ENCODE data around the gene CPNE4.

The CPNE4 gene

DNA sequence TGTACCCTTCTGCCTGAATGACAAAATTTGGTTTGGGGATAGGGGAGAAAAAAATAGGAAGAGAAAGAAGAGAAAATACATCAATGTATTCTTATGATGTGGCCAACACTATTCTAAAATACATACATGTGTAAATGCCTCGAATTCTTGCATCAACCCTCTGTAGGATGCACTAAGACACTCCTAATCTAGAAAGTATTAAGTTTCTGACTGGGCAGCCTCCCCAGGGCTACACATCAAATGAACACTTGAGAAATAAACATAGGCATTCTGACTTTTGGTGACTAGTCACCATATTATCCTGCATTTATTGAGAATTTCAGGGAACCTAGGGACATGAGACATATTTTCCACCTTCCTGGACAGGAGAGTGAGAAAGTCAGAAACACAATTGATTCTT, 109.2 kb downstream of the CPNE4 start:
- WGBS (ENCODE audit: insufficient coverage, insufficient read length) = no CpG with 5 or more reads among the region's 1 CpG
- H3K4me3 ChIP-seq (ENCODE audit: low read length) = no peak overlapping the region
- no peaks in the 10 kb centered on the region for H3K9me3 ChIP-seq (ENCODE audit: control insufficient read depth, insufficient read depth, low read length)
- no peak for DNase-seq (ENCODE audit: low read depth, low spot score)
- no peaks in the 10 kb centered on the region for H3K27me3 ChIP-seq (ENCODE audit: control insufficient read depth, insufficient read depth, low read length)
- H3K4me1 ChIP-seq (ENCODE audit: control insufficient read depth, insufficient read depth, low read length) = peaks cover 4% of the 10 kb centered on the region; the same call in 1 of the 2 replicates
- no peaks in the 10 kb centered on the region for H3K36me3 ChIP-seq (ENCODE audit: control insufficient read depth, insufficient read depth, low read length)
- no peak overlapping the region for H3K27ac ChIP-seq (ENCODE audit: low read length)

DNA sequence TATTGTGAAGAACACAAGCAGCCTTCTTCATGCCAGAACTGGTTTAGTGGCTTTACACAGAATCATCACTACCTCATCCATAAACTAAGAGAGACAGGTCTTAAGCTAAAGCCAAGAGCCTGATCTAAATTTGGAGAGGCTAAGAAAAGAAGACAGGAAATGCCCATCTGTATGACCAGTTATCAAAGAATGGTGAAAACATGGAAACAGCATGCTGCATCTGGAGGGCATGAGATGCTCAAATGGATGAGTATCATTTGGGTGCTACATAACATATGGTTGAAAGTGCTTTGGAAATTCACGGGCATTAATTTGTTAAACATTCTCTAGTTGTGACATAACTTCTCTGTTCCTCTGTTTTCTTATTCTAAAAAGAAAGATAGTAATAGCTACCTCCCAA, 112.5 kb downstream of the CPNE4 start:
- no peak for DNase-seq (ENCODE audit: low read depth, low spot score)
- Histone ChIP-seq H3K36me3 (ENCODE audit: control insufficient read depth, insufficient read depth, low read length) (no peaks in the 10 kb centered on the region), H3K27me3 (ENCODE audit: control insufficient read depth, insufficient read depth, low read length) (no peaks in the 10 kb centered on the region), H3K4me3 (ENCODE audit: low read length) (no peak overlapping the region), H3K9me3 (ENCODE audit: control insufficient read depth, insufficient read depth, low read length) (no peaks in the 10 kb centered on the region), H3K4me1 (ENCODE audit: control insufficient read depth, insufficient read depth, low read length) (peaks cover 2% of the 10 kb centered on the region; the same call in 1 of the 2 replicates), H3K27ac (ENCODE audit: low read length) (no peak overlapping the region)
- WGBS (ENCODE audit: insufficient coverage, insufficient read length) = no CpG with 5 or more reads among the region's 1 CpG

DNA sequence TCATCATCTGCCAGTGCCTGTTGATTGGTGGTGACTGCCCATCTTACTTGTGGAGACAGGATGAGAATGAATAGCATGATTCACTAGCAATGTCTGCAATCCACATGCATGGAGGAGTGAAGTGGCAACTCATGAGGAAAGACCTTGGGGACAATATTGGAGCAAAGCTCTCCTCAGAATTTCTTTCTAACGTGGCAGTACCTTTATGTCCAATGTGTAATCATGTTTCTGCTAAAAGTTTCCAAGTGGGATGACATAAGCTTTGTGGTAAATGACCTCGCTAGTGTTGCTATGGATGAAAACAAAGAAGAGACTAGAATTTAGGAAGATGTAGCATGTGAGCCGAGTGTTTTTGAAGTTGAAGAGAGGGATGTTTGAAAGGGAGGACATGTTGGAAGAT, 117.8 kb downstream of the CPNE4 start:
- WGBS (ENCODE audit: insufficient coverage, insufficient read length) = 100% methylated on average over 1 of the region's 3 CpGs
- no peak overlapping the region for H3K4me3 ChIP-seq (ENCODE audit: low read length)
- no peak overlapping the region for H3K27ac ChIP-seq (ENCODE audit: low read length)
- no peaks in the 10 kb centered on the region for H3K36me3 ChIP-seq (ENCODE audit: control insufficient read depth, insufficient read depth, low read length)
- no peaks in the 10 kb centered on the region for H3K27me3 ChIP-seq (ENCODE audit: control insufficient read depth, insufficient read depth, low read length)
- peaks cover 10% of the 10 kb centered on the region; the same call in 1 of the 2 replicates for H3K4me1 ChIP-seq (ENCODE audit: control insufficient read depth, insufficient read depth, low read length)
- no peak for DNase-seq (ENCODE audit: low read depth, low spot score)
- H3K9me3 ChIP-seq (ENCODE audit: control insufficient read depth, insufficient read depth, low read length) = no peaks in the 10 kb centered on the region

DNA sequence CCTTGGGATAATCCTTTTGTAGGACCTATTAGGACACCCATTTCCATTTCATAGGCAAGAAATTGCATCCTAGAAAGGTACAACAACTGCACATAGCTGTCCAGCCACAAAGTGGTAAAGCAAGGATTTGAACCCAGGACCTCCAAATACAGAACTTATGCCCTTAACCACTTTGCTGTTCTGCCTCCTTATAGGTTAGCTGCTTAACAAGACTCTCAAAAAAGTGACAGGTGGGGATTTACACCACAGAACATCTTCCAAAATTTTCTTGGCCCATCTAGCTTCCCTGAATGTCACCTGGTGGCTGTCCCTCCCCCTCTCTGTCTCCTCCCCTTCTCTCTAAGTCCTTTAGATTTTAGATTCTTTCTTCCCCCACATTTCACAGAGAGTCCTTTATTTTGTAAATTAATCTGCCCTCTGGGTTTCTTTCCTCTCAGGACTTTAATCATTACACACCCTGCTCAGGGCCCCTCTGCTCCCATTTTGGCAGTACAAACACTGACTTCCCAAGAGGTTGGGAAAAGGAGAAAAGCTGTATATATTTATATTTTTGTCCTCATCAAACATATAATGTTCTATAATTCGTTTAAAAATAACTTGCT, 120.6 kb downstream of the CPNE4 start:
- Histone ChIP-seq H3K36me3 (ENCODE audit: control insufficient read depth, insufficient read depth, low read length) (no peaks in the 10 kb centered on the region), H3K4me3 (ENCODE audit: low read length) (no peak overlapping the region), H3K27me3 (ENCODE audit: control insufficient read depth, insufficient read depth, low read length) (no peaks in the 10 kb centered on the region), H3K9me3 (ENCODE audit: control insufficient read depth, insufficient read depth, low read length) (no peaks in the 10 kb centered on the region), H3K27ac (ENCODE audit: low read length) (no peak overlapping the region), H3K4me1 (ENCODE audit: control insufficient read depth, insufficient read depth, low read length) (peaks cover 10% of the 10 kb centered on the region; the same call in 1 of the 2 replicates)
- WGBS (ENCODE audit: insufficient coverage, insufficient read length) = no CpG with 5 or more reads among the region's 1 CpG
- DNase-seq (ENCODE audit: low read depth, low spot score) = peak; percentile 27

DNA sequence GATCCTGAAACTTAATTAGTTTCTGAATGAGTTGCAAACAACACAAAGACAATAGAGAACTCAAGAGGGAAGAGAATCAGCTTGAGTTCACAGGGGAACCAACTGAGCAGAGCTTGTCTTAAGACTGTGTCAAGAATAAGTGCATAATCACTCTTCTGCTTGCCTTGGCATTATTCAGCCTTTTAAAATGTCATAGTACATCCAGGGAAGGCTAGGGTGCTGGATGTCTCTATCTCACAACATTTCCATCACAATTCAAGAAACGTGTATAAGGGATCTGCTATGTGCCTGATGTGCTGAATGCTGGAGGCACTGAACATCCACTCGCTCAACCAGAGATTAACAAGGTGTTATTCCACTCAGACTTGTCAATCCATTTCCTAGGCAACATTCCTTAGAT, 122.6 kb downstream of the CPNE4 start:
- peaks cover 10% of the 10 kb centered on the region; the same call in 1 of the 2 replicates for H3K4me1 ChIP-seq (ENCODE audit: control insufficient read depth, insufficient read depth, low read length)
- H3K4me3 ChIP-seq (ENCODE audit: low read length) = no peak overlapping the region
- WGBS (ENCODE audit: insufficient coverage, insufficient read length) = no CpG with 5 or more reads among the region's 2 CpGs
- H3K27ac ChIP-seq (ENCODE audit: low read length) = no peak overlapping the region
- DNase-seq (ENCODE audit: low read depth, low spot score) = no peak
- no peaks in the 10 kb centered on the region for H3K36me3 ChIP-seq (ENCODE audit: control insufficient read depth, insufficient read depth, low read length)
- no peaks in the 10 kb centered on the region for H3K27me3 ChIP-seq (ENCODE audit: control insufficient read depth, insufficient read depth, low read length)
- H3K9me3 ChIP-seq (ENCODE audit: control insufficient read depth, insufficient read depth, low read length) = no peaks in the 10 kb centered on the region

DNA sequence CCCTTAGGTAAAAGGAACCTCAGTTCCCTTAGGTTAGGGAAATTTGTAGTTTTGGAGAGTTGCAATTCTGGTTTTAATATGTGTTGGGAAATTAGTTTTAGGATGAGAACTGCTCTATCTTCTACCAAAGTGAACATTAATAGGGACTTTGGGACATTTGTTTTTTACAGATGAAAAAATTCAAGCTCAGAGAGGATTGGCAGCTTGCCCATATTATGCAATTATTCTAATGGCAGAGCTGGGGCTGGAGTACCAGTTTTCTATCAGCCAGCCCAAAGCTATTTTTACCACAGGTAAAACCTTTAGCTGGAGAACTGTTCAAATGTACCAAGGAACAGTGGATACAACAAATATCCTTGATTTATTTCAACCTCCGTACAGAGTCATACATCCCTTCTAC, 127.0 kb downstream of the CPNE4 start:
- Histone ChIP-seq H3K27ac (ENCODE audit: low read length) (no peak overlapping the region), H3K36me3 (ENCODE audit: control insufficient read depth, insufficient read depth, low read length) (no peaks in the 10 kb centered on the region), H3K9me3 (ENCODE audit: control insufficient read depth, insufficient read depth, low read length) (no peaks in the 10 kb centered on the region), H3K4me1 (ENCODE audit: control insufficient read depth, insufficient read depth, low read length) (peaks cover 5% of the 10 kb centered on the region; the same call in 1 of the 2 replicates), H3K4me3 (ENCODE audit: low read length) (no peak overlapping the region), H3K27me3 (ENCODE audit: control insufficient read depth, insufficient read depth, low read length) (no peaks in the 10 kb centered on the region)
- no peak for DNase-seq (ENCODE audit: low read depth, low spot score)
- no CpG with 5 or more reads among the region's 1 CpG for WGBS (ENCODE audit: insufficient coverage, insufficient read length)

DNA sequence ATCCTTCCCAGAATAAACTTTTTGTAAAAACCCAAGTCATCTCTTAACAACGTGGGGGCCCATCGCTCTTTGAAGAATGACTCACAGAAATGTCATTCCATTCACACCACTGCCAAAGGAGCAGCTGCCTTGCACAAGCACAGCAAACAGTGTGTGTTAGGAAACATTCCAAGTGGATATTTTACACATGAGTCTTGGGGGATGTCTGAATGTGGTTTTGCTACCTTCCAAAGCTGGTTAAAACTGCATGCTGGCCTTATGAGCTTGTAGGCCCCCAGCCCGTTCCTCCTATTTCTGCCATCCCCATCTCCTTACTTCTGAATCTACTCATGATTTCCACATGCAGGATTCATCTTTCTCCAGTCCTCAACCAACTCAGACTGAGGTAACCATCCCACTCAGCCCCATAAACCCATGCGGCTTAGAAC, 130.8 kb downstream of the CPNE4 start:
- Histone ChIP-seq H3K27me3 (ENCODE audit: control insufficient read depth, insufficient read depth, low read length) (no peaks in the 10 kb centered on the region), H3K9me3 (ENCODE audit: control insufficient read depth, insufficient read depth, low read length) (no peaks in the 10 kb centered on the region), H3K36me3 (ENCODE audit: control insufficient read depth, insufficient read depth, low read length) (no peaks in the 10 kb centered on the region), H3K4me3 (ENCODE audit: low read length) (no peak overlapping the region), H3K4me1 (ENCODE audit: control insufficient read depth, insufficient read depth, low read length) (no peaks in the 10 kb centered on the region), H3K27ac (ENCODE audit: low read length) (no peak overlapping the region)
- no peak for DNase-seq (ENCODE audit: low read depth, low spot score)
- WGBS (ENCODE audit: insufficient coverage, insufficient read length) = no CpG with 5 or more reads among the region's 4 CpGs

DNA sequence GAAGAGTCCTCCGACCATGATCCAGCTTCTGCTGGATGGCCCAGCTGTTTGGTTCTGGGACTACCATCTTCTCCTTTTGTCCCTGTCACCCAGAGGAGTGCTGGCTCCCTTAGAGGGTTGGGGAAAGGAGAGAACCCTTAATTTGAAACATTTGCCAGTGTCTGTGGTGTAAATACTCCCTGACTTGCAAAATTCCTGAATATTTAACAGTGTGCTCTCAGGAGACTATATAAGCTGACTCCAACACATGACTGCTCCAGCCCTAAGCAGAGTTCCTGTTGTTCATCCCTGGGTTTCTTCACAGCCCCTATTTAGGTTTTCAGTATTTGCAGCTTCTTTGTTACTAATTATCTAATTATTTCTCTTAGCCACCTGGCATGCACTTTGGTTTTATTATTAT, 133.1 kb downstream of the CPNE4 start:
- no peak for DNase-seq (ENCODE audit: low read depth, low spot score)
- Histone ChIP-seq H3K4me1 (ENCODE audit: control insufficient read depth, insufficient read depth, low read length) (no peaks in the 10 kb centered on the region), H3K36me3 (ENCODE audit: control insufficient read depth, insufficient read depth, low read length) (no peaks in the 10 kb centered on the region), H3K4me3 (ENCODE audit: low read length) (no peak overlapping the region), H3K27ac (ENCODE audit: low read length) (no peak overlapping the region), H3K9me3 (ENCODE audit: control insufficient read depth, insufficient read depth, low read length) (no peaks in the 10 kb centered on the region), H3K27me3 (ENCODE audit: control insufficient read depth, insufficient read depth, low read length) (no peaks in the 10 kb centered on the region)
- WGBS (ENCODE audit: insufficient coverage, insufficient read length) = no CpG with 5 or more reads among the region's 1 CpG

DNA sequence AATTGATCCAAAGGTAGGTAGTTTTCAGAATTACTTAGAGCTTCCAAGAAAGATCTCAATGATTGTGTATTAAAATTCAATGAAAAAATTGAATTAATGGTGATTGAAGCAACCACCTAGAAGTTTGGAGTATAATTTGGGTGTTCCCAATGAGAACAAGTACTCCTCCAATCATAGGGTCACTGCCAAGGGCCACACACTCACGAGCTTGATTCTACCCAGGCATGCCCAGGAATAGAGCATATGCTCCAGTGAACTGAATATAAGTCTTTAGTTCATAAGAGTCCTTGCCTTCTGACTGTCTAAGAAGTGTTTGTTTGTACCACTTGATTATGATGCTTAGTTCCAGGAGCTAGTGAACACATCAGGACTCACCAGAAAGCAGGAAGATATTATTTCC, 133.9 kb downstream of the CPNE4 start:
- no peaks in the 10 kb centered on the region for H3K27me3 ChIP-seq (ENCODE audit: control insufficient read depth, insufficient read depth, low read length)
- H3K4me1 ChIP-seq (ENCODE audit: control insufficient read depth, insufficient read depth, low read length) = no peaks in the 10 kb centered on the region
- no peak overlapping the region for H3K27ac ChIP-seq (ENCODE audit: low read length)
- H3K4me3 ChIP-seq (ENCODE audit: low read length) = no peak overlapping the region
- no peak for DNase-seq (ENCODE audit: low read depth, low spot score)
- no CpG with 5 or more reads among the region's 1 CpG for WGBS (ENCODE audit: insufficient coverage, insufficient read length)
- no peaks in the 10 kb centered on the region for H3K9me3 ChIP-seq (ENCODE audit: control insufficient read depth, insufficient read depth, low read length)
- H3K36me3 ChIP-seq (ENCODE audit: control insufficient read depth, insufficient read depth, low read length) = no peaks in the 10 kb centered on the region

DNA sequence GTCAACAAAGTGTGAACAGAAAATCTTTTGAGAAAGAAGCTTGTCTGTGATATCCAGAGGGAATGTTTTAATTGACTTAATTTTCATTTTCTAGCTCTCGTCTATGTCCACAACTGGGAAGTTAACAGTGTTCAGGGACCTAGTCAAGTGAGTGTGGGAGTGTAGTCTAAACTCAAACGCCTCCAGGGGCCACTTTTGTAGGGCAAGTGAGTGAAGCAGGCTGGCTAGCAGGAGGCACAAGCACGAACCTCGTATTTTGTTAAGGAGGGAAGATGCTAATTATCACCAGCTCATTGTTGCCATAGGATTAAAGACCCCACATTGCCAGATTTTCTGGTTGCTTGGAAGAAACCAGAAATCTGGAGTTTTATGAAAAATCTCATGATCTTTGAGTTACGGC, 135.8 kb downstream of the CPNE4 start:
- no peaks in the 10 kb centered on the region for H3K9me3 ChIP-seq (ENCODE audit: control insufficient read depth, insufficient read depth, low read length)
- H3K27me3 ChIP-seq (ENCODE audit: control insufficient read depth, insufficient read depth, low read length) = no peaks in the 10 kb centered on the region
- no peaks in the 10 kb centered on the region for H3K36me3 ChIP-seq (ENCODE audit: control insufficient read depth, insufficient read depth, low read length)
- DNase-seq (ENCODE audit: low read depth, low spot score) = no peak
- no CpG with 5 or more reads among the region's 5 CpGs for WGBS (ENCODE audit: insufficient coverage, insufficient read length)
- no peak overlapping the region for H3K4me3 ChIP-seq (ENCODE audit: low read length)
- H3K27ac ChIP-seq (ENCODE audit: low read length) = no peak overlapping the region
- no peaks in the 10 kb centered on the region for H3K4me1 ChIP-seq (ENCODE audit: control insufficient read depth, insufficient read depth, low read length)

DNA sequence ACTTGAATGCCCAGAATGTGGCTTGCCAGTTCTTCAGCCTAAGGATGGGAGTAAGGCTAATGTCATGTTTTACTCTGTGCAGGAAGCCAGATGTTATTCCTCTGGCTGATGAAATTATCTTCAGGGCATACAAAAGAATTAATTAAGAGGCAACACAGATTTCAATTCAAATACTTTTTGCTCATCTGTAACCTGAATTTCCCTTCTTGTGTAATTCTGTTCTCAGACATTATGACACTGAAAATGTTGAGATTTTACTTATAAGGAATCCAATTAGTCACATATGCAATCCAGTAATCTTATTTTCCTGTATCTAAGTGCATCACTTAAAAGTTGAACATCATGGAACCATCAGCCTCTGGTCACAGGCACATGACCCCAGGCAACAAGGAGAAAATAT, 136.5 kb downstream of the CPNE4 start:
- no peak for DNase-seq (ENCODE audit: low read depth, low spot score)
- Histone ChIP-seq H3K27ac (ENCODE audit: low read length) (no peak overlapping the region), H3K36me3 (ENCODE audit: control insufficient read depth, insufficient read depth, low read length) (no peaks in the 10 kb centered on the region), H3K4me3 (ENCODE audit: low read length) (no peak overlapping the region), H3K27me3 (ENCODE audit: control insufficient read depth, insufficient read depth, low read length) (no peaks in the 10 kb centered on the region), H3K4me1 (ENCODE audit: control insufficient read depth, insufficient read depth, low read length) (no peaks in the 10 kb centered on the region), H3K9me3 (ENCODE audit: control insufficient read depth, insufficient read depth, low read length) (no peaks in the 10 kb centered on the region)
